Measurements from ENCODE around the gene EEF1A1.

- TF ChIP-seq POLR2A (IDR thresholded peaks at IDR 0.05): no peak
- TF ChIP-seq CTCF (IDR thresholded peaks at IDR 0.05): no peak
Observed at GRCh38 chr6:73542891-73543290, 22.1 kb upstream of the EEF1A1 start.
